RWPE2 (cell line): ENCODE measurements around the gene ATP10A.

Source experiments
- ATAC-seq: fragments of 200-7000 bp; cut with Tn5 transposase; 3 replicates; pipeline ENCODE4 v1.9.1; 2021; ENCODE audit warnings: low read depth
- DNase-seq: peaks from one replicate; pipeline ENCODE4 v3.0.0-alpha.2; 2020; ENCODE audit warnings: low spot score
- H3K27ac ChIP-seq: fragments of 450-650 bp; 2 replicates; pipeline ENCODE4 v1.5.1; 2017; ENCODE audit warnings: mild to moderate bottlenecking; ENCODE audit not compliant: poor library complexity, severe bottlenecking
- H3K27me3 ChIP-seq: fragments of 250-450 bp; sonication (Bioruptor Pico); 2 replicates; pipeline ENCODE4 v1.5.1; 2021; ENCODE audit warnings: mild to moderate bottlenecking, moderate library complexity; ENCODE audit not compliant: insufficient read depth, poor library complexity, severe bottlenecking
- H3K36me3 ChIP-seq: fragments of 250-450 bp; sonication (Bioruptor Pico); 2 replicates; pipeline ENCODE4 v1.5.1; 2020; ENCODE audit warnings: low read depth, mild to moderate bottlenecking, moderate library complexity
- H3K4me1 ChIP-seq: fragments of 250-450 bp; sonication (Bioruptor Pico); 2 replicates; pipeline ENCODE4 v1.5.1; 2021; ENCODE audit warnings: mild to moderate bottlenecking, moderate library complexity; ENCODE audit not compliant: insufficient read depth, poor library complexity, severe bottlenecking
- H3K4me3 ChIP-seq: fragments of 250-450 bp; sonication (Bioruptor Pico); 2 replicates; pipeline ENCODE4 v1.5.1; 2021; ENCODE audit warnings: mild to moderate bottlenecking, moderate library complexity; ENCODE audit not compliant: severe bottlenecking
- H3K9me3 ChIP-seq: fragments of 250-450 bp; sonication (Bioruptor Pico); 2 replicates; pipeline ENCODE4 v1.5.1; 2021; ENCODE audit warnings: mild to moderate bottlenecking, moderate library complexity; ENCODE audit not compliant: severe bottlenecking
- TF ChIP-seq, protein P1 (sequence below): fragments of 450-650 bp; IDR thresholded peaks from one replicate; pipeline ENCODE4 v1.5.1; 2017; ENCODE audit warnings: mild to moderate bottlenecking, moderate library complexity; ENCODE audit not compliant: poor library complexity, severe bottlenecking

The ATP10A gene

DNA sequence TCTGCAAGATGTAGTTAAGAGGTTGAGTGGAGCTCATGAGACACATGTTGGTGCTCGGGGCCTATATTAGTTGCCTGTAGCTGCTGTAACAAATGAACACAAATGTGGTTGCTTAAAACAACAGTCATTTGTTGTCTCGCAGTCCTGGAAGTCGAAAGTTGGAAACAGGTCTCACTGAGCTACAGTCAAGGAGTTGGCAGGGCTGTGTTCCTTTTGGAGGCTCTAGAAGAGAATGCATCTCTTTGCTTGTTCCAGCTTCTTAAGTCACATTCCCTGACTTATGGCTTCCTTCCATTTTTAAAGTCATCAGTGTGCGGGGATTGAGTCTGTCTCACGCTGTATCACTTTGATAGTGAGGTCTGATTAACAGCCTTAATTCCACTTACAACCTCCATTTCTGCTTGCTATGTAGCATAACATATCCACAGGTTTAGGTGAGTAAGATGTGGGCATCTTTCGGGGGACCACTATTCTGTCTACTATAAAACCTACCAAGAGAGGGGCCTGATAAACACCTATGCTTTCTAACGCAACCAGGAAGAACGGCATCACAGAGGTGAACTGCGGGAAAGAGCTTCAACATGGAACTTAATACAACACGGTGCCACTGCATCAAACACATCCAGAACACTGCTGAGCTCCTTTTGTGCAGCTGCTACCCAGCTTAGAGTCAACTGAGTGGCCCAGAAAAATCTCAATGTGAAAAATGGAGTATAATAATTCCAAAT lies 119.4 kb downstream of the ATP10A start:
- Histone ChIP-seq H3K27me3 (no peaks in the 10 kb centered on the region), H3K4me3 (no peak overlapping the region), H3K27ac (no peak overlapping the region), H3K4me1 (no peaks in the 10 kb centered on the region), H3K9me3 (no peaks in the 10 kb centered on the region), H3K36me3 (no peaks in the 10 kb centered on the region)
- ATAC-seq = no peak
- DNase-seq = no peak
- TF ChIP-seq, protein P1, sequence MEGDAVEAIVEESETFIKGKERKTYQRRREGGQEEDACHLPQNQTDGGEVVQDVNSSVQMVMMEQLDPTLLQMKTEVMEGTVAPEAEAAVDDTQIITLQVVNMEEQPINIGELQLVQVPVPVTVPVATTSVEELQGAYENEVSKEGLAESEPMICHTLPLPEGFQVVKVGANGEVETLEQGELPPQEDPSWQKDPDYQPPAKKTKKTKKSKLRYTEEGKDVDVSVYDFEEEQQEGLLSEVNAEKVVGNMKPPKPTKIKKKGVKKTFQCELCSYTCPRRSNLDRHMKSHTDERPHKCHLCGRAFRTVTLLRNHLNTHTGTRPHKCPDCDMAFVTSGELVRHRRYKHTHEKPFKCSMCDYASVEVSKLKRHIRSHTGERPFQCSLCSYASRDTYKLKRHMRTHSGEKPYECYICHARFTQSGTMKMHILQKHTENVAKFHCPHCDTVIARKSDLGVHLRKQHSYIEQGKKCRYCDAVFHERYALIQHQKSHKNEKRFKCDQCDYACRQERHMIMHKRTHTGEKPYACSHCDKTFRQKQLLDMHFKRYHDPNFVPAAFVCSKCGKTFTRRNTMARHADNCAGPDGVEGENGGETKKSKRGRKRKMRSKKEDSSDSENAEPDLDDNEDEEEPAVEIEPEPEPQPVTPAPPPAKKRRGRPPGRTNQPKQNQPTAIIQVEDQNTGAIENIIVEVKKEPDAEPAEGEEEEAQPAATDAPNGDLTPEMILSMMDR = no peak

DNA sequence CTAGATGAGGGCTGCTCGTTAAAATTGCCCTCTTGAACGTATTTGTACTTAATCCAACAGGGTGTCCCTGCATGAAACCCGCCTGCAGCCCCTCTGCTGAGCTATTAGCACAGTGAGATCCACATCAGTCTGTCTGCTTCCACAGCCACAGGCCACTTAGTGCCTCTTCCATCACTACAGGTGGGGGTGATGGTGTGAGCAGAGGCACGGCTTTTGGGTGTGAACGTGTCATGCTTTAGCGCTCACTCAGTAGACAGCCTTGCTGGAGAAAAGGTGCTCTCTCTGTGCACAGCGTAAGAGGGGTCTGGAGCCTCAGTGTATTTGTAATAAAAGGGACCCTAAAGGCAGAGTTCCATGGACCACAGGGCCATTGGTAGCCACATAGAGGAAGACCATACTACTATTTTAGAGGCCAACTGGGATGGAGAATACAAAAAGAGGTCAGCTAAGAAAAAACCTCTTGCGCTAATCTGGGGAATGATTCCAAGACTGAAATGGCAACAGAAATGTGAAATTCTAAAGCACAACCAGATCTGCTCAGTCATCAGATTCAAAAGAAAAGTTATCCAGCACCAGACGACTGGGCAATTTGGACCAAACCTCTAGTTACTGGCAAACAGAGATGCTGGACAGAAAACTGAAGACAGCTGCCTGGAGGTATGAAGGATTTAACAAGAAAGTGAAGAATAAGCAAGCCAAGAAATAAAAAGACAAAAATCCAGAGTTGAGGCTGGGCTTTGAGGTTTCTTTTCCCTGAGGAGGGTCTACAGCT lies 120.2 kb downstream of the ATP10A start:
- TF ChIP-seq, protein P1 = no peak
- Histone ChIP-seq H3K9me3 (no peaks in the 10 kb centered on the region), H3K4me3 (no peak overlapping the region), H3K4me1 (no peaks in the 10 kb centered on the region), H3K27ac (no peak overlapping the region), H3K36me3 (no peaks in the 10 kb centered on the region), H3K27me3 (no peaks in the 10 kb centered on the region)
- DNase-seq = no peak
- no peak for ATAC-seq

GRCh38 chr15:25742041-25742730 lies 120.9 kb downstream of the ATP10A start:
- H3K9me3 ChIP-seq = no peaks in the 10 kb centered on the region
- no peaks in the 10 kb centered on the region for H3K27me3 ChIP-seq
- DNase-seq (no peak), ATAC-seq (no peak)
- no peaks in the 10 kb centered on the region for H3K36me3 ChIP-seq
- H3K27ac ChIP-seq = no peak overlapping the region
- no peak overlapping the region for H3K4me3 ChIP-seq
- TF ChIP-seq, protein P1 = no peak
- no peaks in the 10 kb centered on the region for H3K4me1 ChIP-seq

DNA sequence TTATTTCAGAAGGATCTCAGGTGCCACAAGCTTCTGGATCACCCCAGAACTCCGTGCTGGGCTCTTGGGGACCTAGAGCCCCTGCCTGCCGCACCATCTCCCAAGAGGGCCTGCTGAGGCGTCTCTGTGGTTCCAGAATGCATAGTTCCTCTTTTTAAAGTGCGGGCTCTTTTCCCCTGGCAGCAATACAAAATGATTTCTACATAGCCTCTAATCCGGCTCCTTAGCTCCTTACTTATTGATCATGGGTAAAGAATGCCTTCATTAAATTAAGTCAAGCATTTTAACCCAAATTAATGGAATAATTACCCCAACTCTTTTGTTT lies 121.9 kb downstream of the ATP10A start:
- Histone ChIP-seq H3K27me3 (no peaks in the 10 kb centered on the region), H3K27ac (no peak overlapping the region), H3K36me3 (no peaks in the 10 kb centered on the region), H3K9me3 (no peaks in the 10 kb centered on the region), H3K4me1 (no peaks in the 10 kb centered on the region), H3K4me3 (no peak overlapping the region)
- DNase-seq (no peak), ATAC-seq (no peak)
- TF ChIP-seq, protein P1 = no peak
